Activated T-cell treated with anti-CD3 and anti-CD28 coated beads for 24 hours (primary cell): ENCODE measurements around the gene MPDZ.

ENCODE experiments used
- DNase-seq: peaks from one replicate; pipeline ENCODE4 v3.0.0-alpha.2; 2020; ENCODE audit warnings: low read depth

Gene MPDZ

GRCh38 chr9:13078164-13078563 lies 201.3 kb downstream of the MPDZ start:
- DNase-seq: no peak

- no peak for DNase-seq
Measured at GRCh38 chr9:13076616-13077015, 202.9 kb downstream of the MPDZ start.

- no peak for DNase-seq
Measured at GRCh38 chr9:13071921-13072320, 207.6 kb downstream of the MPDZ start.

- DNase-seq: no peak
Measured at GRCh38 chr9:13070612-13071595, 208.6 kb downstream of the MPDZ start.

GRCh38 chr9:13069498-13069897 lies 210.0 kb downstream of the MPDZ start:
- DNase-seq: no peak

GRCh38 chr9:13064676-13065075 lies 214.8 kb downstream of the MPDZ start:
- DNase-seq: no peak

GRCh38 chr9:13063880-13064459 lies 215.5 kb downstream of the MPDZ start:
- no peak for DNase-seq

- DNase-seq: no peak
Measured at GRCh38 chr9:13061390-13061789, 218.1 kb downstream of the MPDZ start.
